ENCODE data around the gene UNC13B. TPM values are rescaled to one million over a fixed set of nuclear protein-coding genes. Genes with fewer than 3 reads are reported as not detected.

The UNC13B gene
- total RNA-seq, 4 donors from 2014 or later: 20.6 to 30.5 (median 25.3) TPM

- DNase-seq (ENCODE audit: low spot score): no peak
- TF ChIP-seq, protein P1, sequence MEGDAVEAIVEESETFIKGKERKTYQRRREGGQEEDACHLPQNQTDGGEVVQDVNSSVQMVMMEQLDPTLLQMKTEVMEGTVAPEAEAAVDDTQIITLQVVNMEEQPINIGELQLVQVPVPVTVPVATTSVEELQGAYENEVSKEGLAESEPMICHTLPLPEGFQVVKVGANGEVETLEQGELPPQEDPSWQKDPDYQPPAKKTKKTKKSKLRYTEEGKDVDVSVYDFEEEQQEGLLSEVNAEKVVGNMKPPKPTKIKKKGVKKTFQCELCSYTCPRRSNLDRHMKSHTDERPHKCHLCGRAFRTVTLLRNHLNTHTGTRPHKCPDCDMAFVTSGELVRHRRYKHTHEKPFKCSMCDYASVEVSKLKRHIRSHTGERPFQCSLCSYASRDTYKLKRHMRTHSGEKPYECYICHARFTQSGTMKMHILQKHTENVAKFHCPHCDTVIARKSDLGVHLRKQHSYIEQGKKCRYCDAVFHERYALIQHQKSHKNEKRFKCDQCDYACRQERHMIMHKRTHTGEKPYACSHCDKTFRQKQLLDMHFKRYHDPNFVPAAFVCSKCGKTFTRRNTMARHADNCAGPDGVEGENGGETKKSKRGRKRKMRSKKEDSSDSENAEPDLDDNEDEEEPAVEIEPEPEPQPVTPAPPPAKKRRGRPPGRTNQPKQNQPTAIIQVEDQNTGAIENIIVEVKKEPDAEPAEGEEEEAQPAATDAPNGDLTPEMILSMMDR (IDR thresholded peaks at IDR 0.05): no peak
- no peak for ATAC-seq (ENCODE audit: low FRiP score)
These were observed 24.7 kb downstream of the UNC13B start for GRCh38 chr9:35186524-35186923.

DNA sequence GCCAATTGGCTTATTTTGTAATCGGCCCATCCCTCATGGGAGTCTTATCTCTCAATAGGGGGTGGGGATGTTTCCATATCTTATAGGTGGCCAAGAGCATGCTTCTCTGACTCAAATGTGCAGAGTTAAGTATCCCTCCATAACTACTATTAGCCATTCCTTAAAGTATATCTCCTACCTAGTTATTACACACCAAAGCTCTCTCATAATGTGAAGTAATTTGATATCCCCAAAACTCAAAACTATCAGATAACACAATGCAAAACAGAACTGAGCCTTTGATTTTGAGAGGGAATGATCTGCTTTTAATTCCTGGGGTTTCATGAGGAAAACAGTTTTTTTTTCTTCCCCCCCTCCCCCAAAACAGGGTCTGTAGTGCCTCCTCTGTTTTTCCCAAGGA lies 28.4 kb downstream of the UNC13B start:
- TF ChIP-seq, protein P1 (IDR thresholded peaks at IDR 0.05): no peak
- ATAC-seq (ENCODE audit: low FRiP score): no peak
- no peak for DNase-seq (ENCODE audit: low spot score)

GRCh38 chr9:35191105-35191504 lies 29.3 kb downstream of the UNC13B start:
- ATAC-seq (ENCODE audit: low FRiP score) (no peak), DNase-seq (ENCODE audit: low spot score) (no peak)
- TF ChIP-seq, protein P1 (IDR thresholded peaks at IDR 0.05): no peak

- ATAC-seq (ENCODE audit: low FRiP score) (no peak), DNase-seq (ENCODE audit: low spot score) (no peak)
- TF ChIP-seq, protein P1 (IDR thresholded peaks at IDR 0.05): no peak
These were observed 32.0 kb downstream of the UNC13B start for GRCh38 chr9:35193762-35194161.

- TF ChIP-seq, protein P1 (IDR thresholded peaks at IDR 0.05): no peak
- ATAC-seq (ENCODE audit: low FRiP score): no peak
- DNase-seq (ENCODE audit: low spot score): no peak
These were observed 33.9 kb downstream of the UNC13B start for GRCh38 chr9:35195683-35196082.

GRCh38 chr9:35198191-35198590 lies 36.4 kb downstream of the UNC13B start:
- TF ChIP-seq, protein P1 (IDR thresholded peaks at IDR 0.05): no peak
- DNase-seq (ENCODE audit: low spot score): no peak
- no peak for ATAC-seq (ENCODE audit: low FRiP score)

DNA sequence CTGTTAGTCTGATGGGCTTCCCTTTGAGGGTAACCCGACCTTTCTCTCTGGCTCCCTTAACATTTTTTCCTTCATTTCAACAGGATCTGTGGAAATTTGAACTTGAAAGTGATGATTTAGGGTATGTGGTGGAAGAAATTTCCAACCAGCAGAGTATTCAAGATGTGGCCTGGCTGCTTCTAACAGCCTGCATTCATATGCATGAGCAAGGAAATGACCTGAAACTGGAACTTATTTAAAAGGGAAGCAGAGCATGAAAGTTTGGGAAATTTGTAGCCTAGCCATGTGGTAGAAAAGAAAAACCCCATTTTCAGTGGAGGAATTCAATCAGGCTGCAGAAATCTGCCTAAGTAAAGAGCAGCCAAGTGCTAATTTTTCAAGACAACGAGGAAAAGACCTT lies 41.7 kb downstream of the UNC13B start:
- ATAC-seq (ENCODE audit: low FRiP score): no peak
- TF ChIP-seq, protein P1 (IDR thresholded peaks at IDR 0.05): no peak
- DNase-seq (ENCODE audit: low spot score): no peak

All from omental fat pad (tissue), 4 donors.